Measurements from ENCODE around the gene AOC2. TPM values are rescaled to one million over a fixed set of nuclear protein-coding genes. Genes with fewer than 3 reads are reported as not detected.

The AOC2 gene
- total and polyA plus RNA-seq, 9 of the 15 experiments (the other 6 are each of a cell fraction or from before 2014, with no cell fraction given), result 0.08 to 0.91 (median 0.49) TPM

DNA sequence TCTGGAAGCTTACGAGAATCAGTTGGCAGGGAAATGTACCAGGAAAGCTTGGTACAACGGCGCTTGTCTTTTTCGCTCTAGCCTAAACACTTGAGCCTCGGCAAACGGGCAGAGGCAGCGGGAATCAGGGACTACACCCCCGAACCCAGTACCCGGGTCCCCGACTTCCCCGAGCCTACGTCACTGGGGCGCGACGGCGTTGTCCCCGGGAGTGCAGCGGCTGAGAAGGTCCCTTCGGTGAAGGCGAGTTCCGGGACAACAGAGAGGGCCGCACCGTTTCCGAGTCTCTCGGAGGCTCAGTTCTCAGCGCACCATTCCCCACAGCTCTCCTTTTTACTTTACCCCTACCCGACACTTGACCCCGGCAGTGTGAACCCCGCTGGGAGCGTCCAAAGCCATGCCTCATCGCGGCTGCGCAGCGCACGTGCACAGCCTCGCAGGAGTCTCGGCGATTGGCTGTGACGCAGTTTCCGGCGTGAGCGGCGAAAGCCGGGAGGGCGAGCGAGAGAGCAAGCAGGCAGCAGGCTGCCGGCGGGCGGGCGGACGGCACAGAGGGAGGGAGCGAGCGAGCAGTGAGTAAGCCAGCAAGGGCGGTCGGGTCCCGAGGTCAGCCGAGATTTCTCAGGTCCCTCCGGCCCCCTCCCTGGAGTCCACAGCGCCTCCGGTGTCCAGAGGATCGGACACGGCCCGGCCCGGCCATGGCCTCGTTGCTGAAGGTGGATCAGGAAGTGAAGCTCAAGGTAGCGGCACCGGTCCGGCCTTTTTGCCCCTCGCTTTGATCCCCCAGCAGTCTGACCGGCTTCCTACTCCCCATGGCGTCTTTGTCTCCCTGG is 11.2 kb upstream of the AOC2 start, which contains the start of gene PSME3:
Gene PSME3 (plus strand): TSS at position 464 of the 833 bp plus-strand sequence. CDS start 235 bp downstream, at position 699.
- peak within 1 kb of the TSS; percentile 90 for H3K4me3 ChIP-seq
- H3K27ac ChIP-seq (ENCODE audit: extremely low read depth, low read depth, low read length), result peak within 1 kb of the TSS; percentile 95
- in situ Hi-C loops (cut with MboI), result no loop called here
- ChIA-PET POLR2A (interaction anchor here (0.6 to 2.0 kb wide), 11 partner anchors 9 to 279 kb away, joined by 3 to 18 read pairs (median 4); partner anchors contain the start of genes BECN1 and RPL27), CTCF (ENCODE audit: low intra/inter-chr PET ratio) (interaction anchor here (1.1 kb wide), 1 partner anchor 164 kb away, joined by 3 read pairs; no protein-coding TSS in a partner anchor)
- 0 out of 2 replicates have a peak, but pooled peaks cover 5% of the 10 kb centered on the region for H4K20me1 ChIP-seq (replicated peaks; ENCODE audit: control insufficient read depth, insufficient read depth, low read length)
- peaks cover 3 to 14% of the 10 kb centered on the region in 2 experiments; a peak in 4 of 5 replicates for H3K4me1 ChIP-seq (replicated peaks in 1 of 2; ENCODE audit: control insufficient read depth in 2 of 2, insufficient read depth in 2 of 2, low read length in 2 of 2)
- peaks cover 39% of the 10 kb centered on the region for H3K36me3 ChIP-seq (ENCODE audit: control insufficient read depth, insufficient read depth, low read length)
- no TSS peak for BruUV-seq (replicated peaks)
- H3K9me3 ChIP-seq (replicated peaks; ENCODE audit: control insufficient read depth, insufficient read depth, low read depth, low read length), result no peaks in the 10 kb centered on the region
- DNase-seq (ENCODE audit: extremely low read depth in 1 of 4, low spot score in 3 of 4), result peak; percentile 90 to 95 (median 92)
- peak within 1 kb of the TSS; percentile 100 for H2AFZ ChIP-seq (ENCODE audit: low read depth, low read length)
- FAIRE-seq, result peak; percentile 63
- peak within 1 kb of the TSS; percentile 98 for H3K4me2 ChIP-seq (ENCODE audit: insufficient read depth, low read length)
- no peaks in the 10 kb centered on the region for H3K9me1 ChIP-seq (ENCODE audit: control insufficient read depth, insufficient read depth, low read length)
- peak within 1 kb of the TSS; percentile 98 to 99 for H3K9ac ChIP-seq (ENCODE audit: insufficient read depth in 1 of 2, low read depth in 2 of 2, low read length in 2 of 2)
- no peaks in the 10 kb centered on the region for H3K27me3 ChIP-seq (ENCODE audit: control insufficient read depth in 2 of 2, insufficient read depth in 2 of 2, low read length in 2 of 2)
- H3K79me2 ChIP-seq (ENCODE audit: control insufficient read depth, insufficient read depth, low read length), result peaks cover 46% of the 10 kb centered on the region
- 1% methylated on average over 65 of the region's 71 CpGs for WGBS (ENCODE audit: insufficient coverage, low coverage, missing lambda C conversion rate)
- ATAC-seq, result peak; percentile 96
- intact Hi-C loops (cut with micrococcal nuclease), result no loop called here
- TF ChIP-seq YY1 (IDR thresholded peaks at IDR 0.05; ENCODE audit: borderline replicate concordance in 1 of 3, control insufficient read depth in 1 of 3, extremely low read depth in 1 of 3, insufficient read depth in 3 of 3, insufficient read length in 1 of 3, insufficient replicate concordance in 2 of 3, low read depth in 1 of 3, low read length in 2 of 3) (peak in 2 of 3 experiments; percentile 18 to 27), PHF21A (IDR thresholded peaks at IDR 0.05; ENCODE audit: borderline replicate concordance, low read depth) (0 out of 2 replicates have a peak, but pooled peaks have one; percentile 7), MTA1 (IDR thresholded peaks at IDR 0.05; ENCODE audit: borderline replicate concordance) (peak; percentile 99), TBP (optimal IDR thresholded peaks at IDR 0.05; ENCODE audit: low read depth, low read length) (peak; percentile 69), TEAD4 (IDR thresholded peaks at IDR 0.05; ENCODE audit: low read length) (no peak), TEAD4 (CRISPR knock-in tag; IDR thresholded peaks at IDR 0.05; ENCODE audit: borderline replicate concordance) (no peak), FOSL1 (tag; conservative IDR thresholded peaks at IDR 0.05) (peak; percentile 57; the same call in 1 of the 2 replicates), HLTF (IDR thresholded peaks at IDR 0.05) (peak; percentile 92; the same call in 1 of the 2 replicates)
- TF ChIP-seq, protein P1, sequence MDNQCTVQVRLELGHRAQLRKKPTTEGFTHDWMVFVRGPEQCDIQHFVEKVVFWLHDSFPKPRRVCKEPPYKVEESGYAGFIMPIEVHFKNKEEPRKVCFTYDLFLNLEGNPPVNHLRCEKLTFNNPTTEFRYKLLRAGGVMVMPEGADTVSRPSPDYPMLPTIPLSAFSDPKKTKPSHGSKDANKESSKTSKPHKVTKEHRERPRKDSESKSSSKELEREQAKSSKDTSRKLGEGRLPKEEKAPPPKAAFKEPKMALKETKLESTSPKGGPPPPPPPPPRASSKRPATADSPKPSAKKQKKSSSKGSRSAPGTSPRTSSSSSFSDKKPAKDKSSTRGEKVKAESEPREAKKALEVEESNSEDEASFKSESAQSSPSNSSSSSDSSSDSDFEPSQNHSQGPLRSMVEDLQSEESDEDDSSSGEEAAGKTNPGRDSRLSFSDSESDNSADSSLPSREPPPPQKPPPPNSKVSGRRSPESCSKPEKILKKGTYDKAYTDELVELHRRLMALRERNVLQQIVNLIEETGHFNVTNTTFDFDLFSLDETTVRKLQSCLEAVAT (IDR thresholded peaks at IDR 0.05), result 0 out of 4 replicates have a peak, but pooled peaks have one; percentile 9 to 90
- TF ChIP-seq, protein P2, sequence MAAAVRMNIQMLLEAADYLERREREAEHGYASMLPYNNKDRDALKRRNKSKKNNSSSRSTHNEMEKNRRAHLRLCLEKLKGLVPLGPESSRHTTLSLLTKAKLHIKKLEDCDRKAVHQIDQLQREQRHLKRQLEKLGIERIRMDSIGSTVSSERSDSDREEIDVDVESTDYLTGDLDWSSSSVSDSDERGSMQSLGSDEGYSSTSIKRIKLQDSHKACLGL (CRISPR knock-in tag; IDR thresholded peaks at IDR 0.05; ENCODE audit: borderline replicate concordance, poor library complexity, severe bottlenecking), result peak; percentile 99
- TF ChIP-seq, protein P3, sequence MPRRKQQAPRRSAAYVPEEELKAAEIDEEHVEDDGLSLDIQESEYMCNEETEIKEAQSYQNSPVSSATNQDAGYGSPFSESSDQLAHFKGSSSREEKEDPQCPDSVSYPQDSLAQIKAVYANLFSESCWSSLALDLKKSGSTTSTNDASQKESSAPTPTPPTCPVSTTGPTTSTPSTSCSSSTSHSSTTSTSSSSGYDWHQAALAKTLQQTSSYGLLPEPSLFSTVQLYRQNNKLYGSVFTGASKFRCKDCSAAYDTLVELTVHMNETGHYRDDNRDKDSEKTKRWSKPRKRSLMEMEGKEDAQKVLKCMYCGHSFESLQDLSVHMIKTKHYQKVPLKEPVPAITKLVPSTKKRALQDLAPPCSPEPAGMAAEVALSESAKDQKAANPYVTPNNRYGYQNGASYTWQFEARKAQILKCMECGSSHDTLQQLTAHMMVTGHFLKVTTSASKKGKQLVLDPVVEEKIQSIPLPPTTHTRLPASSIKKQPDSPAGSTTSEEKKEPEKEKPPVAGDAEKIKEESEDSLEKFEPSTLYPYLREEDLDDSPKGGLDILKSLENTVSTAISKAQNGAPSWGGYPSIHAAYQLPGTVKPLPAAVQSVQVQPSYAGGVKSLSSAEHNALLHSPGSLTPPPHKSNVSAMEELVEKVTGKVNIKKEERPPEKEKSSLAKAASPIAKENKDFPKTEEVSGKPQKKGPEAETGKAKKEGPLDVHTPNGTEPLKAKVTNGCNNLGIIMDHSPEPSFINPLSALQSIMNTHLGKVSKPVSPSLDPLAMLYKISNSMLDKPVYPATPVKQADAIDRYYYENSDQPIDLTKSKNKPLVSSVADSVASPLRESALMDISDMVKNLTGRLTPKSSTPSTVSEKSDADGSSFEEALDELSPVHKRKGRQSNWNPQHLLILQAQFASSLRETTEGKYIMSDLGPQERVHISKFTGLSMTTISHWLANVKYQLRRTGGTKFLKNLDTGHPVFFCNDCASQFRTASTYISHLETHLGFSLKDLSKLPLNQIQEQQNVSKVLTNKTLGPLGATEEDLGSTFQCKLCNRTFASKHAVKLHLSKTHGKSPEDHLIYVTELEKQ (CRISPR knock-in tag; IDR thresholded peaks at IDR 0.05), result no peak
- TF ChIP-seq, protein P4, sequence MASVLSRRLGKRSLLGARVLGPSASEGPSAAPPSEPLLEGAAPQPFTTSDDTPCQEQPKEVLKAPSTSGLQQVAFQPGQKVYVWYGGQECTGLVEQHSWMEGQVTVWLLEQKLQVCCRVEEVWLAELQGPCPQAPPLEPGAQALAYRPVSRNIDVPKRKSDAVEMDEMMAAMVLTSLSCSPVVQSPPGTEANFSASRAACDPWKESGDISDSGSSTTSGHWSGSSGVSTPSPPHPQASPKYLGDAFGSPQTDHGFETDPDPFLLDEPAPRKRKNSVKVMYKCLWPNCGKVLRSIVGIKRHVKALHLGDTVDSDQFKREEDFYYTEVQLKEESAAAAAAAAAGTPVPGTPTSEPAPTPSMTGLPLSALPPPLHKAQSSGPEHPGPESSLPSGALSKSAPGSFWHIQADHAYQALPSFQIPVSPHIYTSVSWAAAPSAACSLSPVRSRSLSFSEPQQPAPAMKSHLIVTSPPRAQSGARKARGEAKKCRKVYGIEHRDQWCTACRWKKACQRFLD (CRISPR knock-in tag; IDR thresholded peaks at IDR 0.05), result peak; percentile 92
